ENCODE measurements around the gene TRIM15. TPM values are rescaled to one million over a fixed set of nuclear protein-coding genes. Genes with fewer than 3 reads are reported as not detected.
"Not testable (repeated sequence)": the region's sequence is repeated elsewhere in the genome, so short reads cannot be mapped to it uniquely, and the experiment has no call there.

Gene TRIM15
- total RNA-seq, 1 donor from 2014 or later: not detected

DNA sequence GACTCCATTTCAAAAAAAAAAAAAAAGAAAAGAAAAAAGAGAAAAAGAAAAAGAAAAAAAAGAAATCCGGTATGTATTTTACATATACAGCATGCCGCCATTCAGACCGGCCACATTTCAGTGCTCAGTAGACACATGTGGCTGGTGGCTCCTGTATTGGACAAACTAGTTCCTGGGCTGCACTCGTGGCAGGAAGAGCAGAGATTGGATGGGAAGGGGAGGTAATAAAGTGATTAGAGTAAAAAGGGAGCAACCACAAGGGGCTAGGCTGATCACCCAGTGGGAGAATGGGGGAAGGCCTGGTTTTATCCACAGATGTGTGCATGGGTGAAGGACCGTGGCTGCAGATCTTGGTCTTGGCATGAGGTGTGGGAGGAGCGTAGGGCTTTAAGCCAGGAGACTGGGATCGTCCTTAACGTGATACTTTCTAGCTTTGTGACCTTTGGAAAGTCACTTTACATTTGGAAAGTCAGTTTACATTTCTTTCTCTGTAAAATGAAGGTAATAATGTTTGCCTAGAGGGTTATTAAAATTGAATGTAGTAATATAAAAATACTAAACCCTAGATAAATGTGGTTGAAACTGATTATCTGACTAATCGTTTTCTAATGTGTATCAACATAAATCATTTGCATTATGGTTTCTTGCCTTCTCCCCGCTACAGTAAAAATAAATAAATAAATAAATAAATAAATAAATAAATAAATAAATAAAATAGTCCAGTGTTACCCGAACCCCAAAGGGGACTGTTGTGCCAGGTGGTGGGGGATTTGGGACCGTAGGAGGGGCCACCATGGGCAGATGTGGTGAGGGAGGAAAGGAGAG lies 869 bp upstream of the TRIM15 start:
- no peak for DNase-seq (ENCODE audit: low spot score)

DNA sequence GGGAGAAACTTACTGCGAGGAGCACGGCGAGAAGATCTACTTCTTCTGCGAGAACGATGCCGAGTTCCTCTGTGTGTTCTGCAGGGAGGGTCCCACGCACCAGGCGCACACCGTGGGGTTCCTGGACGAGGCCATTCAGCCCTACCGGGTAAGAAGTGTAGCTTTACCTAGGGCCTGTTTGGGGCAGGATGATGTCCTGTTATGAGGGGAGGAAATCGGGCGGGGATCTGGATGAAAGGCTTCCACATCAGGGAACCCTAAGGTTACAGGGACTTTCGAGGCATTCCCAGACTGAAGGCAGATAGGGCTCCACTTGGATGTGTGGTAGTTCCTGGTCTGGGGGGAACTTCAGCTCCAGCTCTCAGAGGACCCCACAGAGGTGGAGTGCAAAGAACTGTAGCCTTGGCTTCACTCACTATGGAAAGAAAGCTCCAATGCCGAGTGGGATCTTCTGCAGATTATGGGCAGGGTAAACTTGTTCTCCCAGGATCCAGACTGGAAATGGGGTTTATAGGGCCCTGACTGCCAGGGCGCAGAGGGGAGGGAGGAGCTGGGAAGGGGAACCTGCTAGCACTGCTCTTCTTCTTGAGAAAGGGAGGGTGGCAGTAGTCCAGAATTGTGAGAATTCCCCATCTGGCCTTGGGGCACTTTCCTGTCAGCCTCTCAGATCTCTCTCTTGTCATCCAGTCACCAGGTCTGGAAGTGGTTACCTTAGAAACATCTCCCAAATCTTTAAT lies 740 bp downstream of the TRIM15 start:
- DNase-seq (ENCODE audit: low spot score): no peak

DNA sequence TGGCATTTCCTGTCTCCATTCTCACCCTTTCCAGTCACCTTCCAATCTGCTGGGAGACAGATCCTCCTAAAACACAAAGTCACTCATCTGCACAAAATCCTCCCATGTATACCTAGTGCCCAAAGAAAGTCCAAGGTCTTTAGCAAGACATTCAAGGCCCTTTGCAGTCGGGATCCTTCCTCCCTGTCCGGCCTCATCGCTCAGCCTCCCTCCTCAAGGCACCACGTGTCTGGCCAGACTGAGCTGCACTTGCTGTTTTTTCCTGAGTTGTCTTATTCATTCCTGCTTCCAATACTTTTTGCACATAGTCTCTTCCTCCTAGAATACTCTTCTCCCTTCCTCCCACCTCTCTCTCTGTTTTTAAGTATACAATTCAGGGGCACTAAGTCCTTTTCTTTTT lies 1.4 kb downstream of the TRIM15 start:
- DNase-seq (ENCODE audit: low spot score): no peak

DNA sequence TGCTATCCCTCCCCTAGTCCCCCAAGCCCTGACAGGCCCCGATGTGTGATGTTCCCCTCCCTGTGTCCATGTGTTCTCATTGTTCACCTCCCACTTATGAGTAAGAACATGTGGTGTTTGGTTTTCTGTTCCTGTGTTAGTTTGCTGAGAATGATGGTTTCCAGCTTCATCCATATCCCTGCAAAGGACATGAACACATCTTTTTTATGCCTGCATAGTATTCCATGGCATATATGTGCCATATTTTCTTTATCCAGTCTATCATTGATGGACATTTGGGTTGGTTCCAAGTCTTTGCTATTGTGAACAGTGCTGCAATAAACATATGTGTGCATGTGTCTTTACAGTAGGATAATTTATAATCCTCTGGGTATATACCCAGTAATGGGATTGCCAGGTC lies 1.9 kb downstream of the TRIM15 start:
- not testable (repeated sequence) for DNase-seq (ENCODE audit: low spot score)

DNA sequence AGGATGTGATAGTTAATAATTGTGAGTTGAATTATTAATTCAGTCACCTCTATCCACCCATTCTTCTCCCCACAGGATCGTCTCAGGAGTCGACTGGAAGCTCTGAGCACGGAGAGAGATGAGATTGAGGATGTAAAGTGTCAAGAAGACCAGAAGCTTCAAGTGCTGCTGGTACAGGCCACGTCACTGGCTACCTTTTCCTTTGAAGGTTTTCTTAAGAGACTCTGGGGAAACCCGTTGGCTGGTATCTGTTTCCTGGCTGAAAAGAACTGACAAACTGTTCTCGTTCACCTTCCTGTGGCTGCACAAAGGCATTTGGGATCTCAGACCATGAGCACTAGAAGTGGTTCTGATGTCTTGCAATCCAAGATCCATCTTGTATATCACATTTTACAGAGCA lies 3.8 kb downstream of the TRIM15 start:
- no peak for DNase-seq (ENCODE audit: low spot score)

DNA sequence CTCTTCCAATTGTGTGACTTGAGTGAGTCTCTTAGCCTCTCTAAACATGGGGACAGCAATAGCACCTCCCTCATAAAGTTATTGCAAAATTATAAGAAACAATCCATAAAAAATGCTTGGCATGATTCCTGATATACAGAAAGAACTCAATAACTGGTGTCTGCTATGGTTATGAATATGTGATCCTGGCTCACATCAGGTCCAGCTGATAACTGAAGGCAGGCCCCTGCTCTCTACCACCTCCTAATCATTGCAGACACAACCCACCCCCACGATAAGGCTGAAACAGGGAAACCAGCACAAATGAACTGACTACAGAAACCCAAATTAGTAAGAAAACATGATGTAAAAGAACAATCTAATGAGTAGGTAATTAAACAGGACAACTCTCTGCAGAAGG lies 5.4 kb downstream of the TRIM15 start:
- no peak for DNase-seq (ENCODE audit: low spot score)

DNA sequence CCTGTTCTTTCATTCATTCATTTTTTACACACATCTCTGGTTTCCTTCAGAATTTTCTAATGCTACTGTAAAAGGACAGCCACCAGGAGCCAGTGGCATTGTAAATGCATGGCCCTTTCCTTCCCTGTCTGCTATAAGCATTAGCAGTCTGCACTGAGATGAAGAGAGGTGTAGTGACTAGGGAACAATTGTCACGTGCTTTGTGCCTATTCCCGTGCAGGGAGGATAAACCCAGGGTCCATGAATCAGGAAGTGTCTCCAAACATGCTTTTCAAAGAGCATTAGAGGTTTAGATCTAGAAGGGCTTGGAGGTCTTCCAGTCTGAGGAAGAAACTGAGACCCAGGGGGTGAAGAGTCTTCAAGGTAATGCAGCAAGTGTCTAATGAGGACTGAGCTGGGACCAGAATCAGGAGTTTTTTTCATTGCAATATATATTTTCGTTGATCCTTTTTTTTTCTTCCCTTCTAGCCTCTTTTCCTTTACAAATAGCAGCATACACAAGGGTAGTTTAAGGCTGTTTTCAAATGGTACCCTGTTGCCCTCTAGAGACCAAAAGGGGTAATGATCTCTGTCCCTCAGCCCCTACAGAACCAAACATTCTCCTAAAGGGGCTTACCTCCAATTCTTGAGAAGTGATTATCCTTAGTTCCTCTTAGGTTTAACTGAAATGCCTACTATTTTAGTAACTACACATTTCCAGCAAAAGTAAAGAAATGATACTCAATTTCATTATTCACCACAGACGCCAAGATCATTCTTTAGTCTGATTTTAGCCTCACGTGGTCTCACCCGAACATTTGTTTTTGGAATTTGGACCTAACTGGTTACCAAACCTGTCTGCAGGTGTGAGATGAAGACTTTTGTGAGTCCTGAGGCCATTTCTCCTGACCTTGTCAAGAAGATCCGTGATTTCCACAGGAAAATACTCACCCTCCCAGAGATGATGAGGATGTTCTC lies 6.6 kb downstream of the TRIM15 start:
- no peak for DNase-seq (ENCODE audit: low spot score)

DNA sequence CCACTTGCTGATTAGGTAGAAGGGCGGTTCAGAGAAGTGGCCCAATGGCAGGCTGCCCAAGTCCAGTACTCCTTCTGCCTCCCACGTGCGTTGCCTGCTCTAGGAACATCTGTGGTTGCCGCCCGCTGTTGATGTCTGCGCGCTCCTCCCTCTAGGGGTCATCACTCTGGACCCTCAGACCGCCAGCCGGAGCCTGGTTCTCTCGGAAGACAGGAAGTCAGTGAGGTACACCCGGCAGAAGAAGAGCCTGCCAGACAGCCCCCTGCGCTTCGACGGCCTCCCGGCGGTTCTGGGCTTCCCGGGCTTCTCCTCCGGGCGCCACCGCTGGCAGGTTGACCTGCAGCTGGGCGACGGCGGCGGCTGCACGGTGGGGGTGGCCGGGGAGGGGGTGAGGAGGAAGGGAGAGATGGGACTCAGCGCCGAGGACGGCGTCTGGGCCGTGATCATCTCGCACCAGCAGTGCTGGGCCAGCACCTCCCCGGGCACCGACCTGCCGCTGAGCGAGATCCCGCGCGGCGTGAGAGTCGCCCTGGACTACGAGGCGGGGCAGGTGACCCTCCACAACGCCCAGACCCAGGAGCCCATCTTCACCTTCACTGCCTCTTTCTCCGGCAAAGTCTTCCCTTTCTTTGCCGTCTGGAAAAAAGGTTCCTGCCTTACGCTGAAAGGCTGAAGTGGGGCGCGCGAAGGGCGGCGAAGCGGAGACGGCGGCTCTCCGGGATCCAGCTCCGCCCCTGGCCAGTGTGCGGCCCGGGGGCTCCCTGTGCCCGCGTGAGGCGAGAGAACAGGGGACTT lies 8.5 kb downstream of the TRIM15 start:
- no peak for DNase-seq (ENCODE audit: low spot score)

DNA sequence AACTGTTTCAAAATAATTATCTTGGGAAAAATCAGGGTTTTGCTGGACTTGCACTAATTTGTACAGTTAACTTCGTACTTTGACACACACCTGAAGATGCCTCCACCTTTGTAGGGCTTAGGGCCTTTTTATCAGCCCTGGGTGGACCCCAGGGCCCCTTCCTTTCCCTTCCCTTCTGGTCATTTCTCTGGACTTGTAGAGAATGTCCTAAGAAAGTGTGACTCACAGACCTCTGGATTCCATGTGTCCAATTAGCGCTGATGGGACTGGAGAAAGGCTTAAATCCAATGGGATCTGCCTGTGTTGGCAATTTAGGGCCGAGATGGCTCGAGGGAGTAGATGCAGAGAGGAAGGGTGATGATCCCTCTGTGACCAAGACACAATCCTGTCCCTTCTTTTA lies 9.3 kb downstream of the TRIM15 start:
- DNase-seq (ENCODE audit: low spot score): no peak

DNA sequence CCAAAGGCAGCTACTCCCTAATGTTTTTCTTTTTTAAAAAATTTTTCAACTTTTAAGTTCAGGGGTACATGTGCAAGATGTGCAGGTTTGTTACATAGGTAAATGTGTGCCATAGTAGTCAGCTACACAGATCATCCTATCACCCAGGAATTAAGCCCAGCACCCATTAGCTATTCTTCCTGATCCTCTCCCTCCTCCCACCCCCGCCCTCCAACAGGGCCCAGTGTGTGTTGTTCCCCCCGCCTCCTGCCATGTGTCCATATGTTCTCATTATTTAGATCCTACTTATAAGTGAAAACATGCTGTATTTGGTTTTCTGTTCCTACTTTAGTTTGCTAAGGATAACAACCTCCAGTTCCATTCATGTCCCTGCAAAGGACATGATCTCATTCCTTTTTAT lies 12.4 kb downstream of the TRIM15 start:
- no peak for DNase-seq (ENCODE audit: low spot score)

DNA sequence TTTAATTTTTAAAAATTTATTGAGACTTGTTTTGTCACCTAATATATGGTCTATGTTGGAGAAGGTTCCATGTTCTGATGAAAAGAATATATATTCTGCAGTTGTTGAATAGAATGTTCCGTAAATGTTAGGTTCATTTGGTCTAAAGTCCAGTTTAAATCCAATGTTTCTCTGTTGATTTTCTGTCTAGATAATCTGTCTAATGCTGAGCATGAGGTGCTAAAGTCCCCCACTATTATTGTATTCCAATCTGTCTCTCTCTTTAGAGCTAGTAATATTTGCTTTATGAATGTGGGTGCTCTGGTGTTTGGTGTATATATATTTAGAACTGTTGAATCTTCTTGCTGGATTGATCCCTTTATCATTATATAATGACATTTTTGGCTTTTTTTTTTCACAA lies 15.5 kb downstream of the TRIM15 start:
- DNase-seq (ENCODE audit: low spot score): no peak

DNA sequence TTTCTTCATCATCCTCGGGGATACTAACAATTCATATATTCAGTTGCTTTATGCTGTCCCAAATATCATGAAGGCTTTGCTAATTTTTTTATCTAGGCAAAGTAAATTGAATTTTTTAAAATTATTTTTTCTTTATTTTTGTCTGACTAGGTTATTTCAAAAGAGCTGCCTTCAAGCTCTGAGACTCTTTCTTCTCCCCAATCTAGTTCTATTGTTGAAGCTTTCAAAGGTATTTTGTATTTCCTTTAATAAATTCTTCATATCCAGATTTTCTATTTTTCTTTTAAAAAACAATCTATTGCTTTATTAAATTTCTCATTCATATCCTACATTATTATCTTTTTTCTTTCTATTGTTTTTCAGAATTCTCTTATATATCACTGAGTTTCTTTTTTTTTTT lies 16.8 kb downstream of the TRIM15 start:
- no peak for DNase-seq (ENCODE audit: low spot score)

DNA sequence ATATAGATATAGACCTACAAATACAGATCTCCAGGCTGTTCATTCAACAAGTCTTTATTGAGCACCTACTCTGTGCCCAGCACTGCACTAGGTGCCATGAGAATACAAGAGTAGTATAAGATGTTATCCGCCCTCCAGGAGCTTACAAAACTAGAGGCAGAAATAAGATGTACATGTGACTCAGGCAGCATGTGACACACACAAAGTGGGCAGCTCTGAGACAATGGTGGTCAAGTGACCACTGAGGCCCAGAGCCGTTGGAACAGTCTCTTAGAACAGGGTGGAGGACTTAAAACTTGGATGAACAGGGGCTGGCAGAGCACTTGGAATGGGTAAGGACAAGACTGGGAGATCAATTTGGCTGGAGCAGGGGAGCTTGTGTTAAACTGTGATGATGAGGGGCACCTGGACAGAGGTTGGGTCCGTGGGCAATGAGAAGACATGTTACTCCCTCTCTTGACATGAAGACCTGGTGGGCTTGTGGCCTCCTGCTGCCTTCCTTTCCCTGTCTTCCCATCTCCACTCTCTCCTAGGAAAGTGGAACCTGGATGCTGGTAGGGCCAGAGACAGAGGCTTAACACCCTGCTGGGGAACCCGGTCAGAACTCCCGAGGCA lies 21.2 kb downstream of the TRIM15 start:
- no peak for DNase-seq (ENCODE audit: low spot score)

DNA sequence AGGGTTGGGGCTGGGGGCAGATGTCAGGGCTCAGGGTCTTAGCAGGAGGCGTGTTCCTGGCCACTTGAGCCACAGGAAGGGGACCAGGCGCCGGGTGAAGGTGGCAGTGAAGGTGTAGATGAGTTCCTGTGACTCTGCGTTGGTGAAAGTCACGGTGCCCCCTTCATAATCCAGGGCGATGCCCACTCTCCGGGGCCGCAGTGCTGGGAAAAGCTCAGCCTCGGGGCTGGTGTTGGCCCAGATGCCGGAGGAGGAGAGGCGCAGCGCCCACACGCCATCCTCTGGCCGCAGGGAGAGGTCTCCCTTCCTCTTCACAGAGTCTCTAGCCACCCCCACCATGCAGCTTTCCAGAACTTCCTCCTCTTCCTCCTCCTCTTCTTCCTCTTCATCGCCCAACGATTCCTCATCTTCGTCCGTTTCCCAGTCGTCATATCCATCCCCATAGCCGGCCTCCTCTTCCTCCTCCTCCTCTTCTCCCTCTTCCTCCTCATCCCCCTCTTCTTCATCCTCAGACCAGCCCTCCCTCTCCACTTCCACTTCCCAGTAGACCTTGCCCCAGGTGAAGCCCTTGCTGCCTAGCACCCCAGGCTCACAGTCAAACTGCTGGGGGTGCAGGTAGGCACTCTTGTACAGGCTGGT lies 22.6 kb downstream of the TRIM15 start:
- no peak for DNase-seq (ENCODE audit: low spot score)

DNA sequence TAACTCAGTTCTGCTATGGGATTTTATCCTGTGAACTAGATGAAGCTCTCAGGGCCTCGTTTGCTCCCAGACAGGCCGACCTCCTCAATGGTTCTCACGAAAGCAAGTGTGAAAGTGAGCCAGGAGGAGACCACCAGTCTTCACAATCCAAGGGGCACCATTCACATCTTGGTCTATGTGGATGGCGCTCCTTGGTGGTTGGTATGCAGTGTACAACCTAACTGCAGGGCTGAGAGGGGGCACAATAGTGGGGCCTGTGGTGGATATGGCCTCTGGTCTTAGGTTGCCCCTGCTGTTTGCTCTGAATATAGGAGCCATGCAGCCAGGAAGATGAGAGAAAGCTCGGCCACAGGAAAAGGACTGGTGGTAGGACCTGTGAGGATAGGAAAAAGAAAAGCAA lies 25.2 kb downstream of the TRIM15 start:
- DNase-seq (ENCODE audit: low spot score): no peak

DNA sequence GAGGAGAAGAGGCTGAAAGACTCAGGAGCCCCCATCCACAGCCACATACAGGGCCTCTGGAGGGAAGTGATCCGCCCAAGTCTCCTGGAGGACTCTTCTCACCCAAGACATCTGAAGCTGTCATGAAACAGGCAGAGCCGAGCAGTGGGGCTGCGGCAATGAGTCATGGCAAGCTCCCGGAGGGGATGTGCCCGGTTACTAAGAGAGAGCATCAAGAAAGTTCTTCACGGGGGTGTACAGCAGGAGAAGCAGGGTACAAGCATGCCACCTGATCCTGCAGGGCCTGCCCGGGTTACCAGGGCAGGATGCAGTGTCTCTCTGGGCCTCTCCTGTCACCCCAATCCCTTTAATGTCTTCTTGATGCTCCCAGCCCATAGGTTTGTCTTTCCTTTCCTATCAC lies 28.7 kb downstream of the TRIM15 start:
- DNase-seq (ENCODE audit: low spot score): no peak

DNA sequence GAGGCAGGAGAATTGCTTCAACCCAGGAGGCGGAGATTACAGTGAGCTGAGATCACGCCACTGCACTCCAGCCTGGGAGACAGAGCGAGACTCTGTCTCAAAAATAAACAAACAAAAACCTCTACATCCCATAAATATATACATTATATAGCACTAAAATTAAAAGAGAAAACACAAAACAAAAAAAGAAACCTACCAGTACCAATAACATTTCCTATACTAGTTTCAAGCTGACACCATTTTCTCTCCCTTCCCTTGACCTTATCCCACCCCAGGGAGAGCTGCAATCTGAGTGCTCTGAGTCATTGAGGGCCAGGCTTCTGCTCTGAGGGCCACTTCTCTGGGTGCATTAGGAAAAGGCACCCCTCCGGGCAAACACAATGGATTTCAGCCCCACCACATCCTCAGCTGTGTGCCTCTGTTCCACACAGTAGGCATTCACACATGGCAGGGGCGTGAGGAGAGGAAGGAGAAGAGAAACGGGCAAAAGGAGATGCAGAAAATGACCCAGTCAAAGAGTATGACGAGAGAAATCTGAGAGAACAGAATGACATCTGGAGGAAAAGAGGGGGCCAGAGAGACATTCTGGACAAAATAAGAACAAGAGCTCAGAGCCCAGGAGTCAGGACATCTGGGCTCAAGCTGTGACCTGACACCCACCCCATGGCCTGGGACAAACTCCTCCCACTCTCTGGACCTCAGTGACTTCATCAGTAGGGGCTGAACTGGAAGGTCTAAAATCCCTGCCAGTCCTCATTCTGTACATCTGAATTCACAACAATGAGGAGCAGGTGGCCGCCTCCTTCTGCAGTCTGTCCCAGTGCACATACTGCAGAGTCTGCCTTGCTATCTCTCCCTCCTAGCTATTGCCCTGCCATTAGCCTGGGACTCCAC lies 31.7 kb downstream of the TRIM15 start:
- DNase-seq (ENCODE audit: low spot score): no peak

DNA sequence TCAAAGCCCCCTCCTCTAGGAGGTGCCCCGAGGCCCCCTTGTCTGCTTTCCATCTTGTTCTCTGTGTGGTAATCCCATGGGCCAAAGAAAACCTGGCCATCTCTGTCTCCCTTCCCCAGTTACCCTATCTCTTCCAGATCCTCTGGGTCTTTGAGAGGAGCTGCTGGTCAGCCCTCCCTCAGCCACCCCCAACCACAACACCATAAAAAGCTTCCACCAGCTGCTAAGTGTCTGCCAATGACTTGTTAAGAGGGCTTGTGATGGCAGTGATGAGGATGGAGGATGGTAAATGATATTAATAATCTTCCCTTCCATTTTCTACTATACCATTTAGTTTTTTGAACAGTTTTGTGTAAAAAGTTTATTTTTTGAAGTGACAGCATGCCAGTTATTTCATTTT lies 32.6 kb downstream of the TRIM15 start:
- DNase-seq (ENCODE audit: low spot score): no peak

DNA sequence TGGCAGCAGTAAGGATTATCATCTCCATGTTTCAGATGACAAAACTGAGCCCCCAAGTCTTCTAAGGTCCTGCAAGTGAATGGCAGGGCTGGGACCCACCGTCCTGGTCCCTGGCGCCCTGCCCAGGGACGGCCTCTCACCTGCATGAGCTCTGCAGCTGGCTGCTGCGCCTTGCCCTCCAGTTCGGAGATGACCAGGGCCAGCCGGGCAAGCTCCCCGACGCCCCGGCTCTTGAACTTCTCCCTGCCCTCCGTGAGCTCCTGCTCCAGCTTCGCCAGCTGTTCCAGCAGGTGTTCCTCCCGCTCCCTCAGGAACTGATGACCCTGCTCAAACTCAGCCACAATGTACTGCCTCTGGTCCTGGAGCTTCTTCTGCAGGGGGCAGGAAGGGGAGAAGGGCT lies 33.0 kb downstream of the TRIM15 start:
- no peak for DNase-seq (ENCODE audit: low spot score)
